ENCODE data around the gene ZNF320. TPM values are rescaled to one million over a fixed set of nuclear protein-coding genes. Genes with fewer than 3 reads are reported as not detected.

Gene ZNF320
- 0.17 TPM in 1 of 5 replicates, not detected in the others for total RNA-seq (2022; extraction: Qiagen RNA extraction)

GRCh38 chr19:52897138-52897935 is at the start of gene ZNF320:
TSS of gene ZNF320 (minus strand) at chr19:52897635. CDS start at chr19:52890255, 7,380 bp downstream.

DNA sequence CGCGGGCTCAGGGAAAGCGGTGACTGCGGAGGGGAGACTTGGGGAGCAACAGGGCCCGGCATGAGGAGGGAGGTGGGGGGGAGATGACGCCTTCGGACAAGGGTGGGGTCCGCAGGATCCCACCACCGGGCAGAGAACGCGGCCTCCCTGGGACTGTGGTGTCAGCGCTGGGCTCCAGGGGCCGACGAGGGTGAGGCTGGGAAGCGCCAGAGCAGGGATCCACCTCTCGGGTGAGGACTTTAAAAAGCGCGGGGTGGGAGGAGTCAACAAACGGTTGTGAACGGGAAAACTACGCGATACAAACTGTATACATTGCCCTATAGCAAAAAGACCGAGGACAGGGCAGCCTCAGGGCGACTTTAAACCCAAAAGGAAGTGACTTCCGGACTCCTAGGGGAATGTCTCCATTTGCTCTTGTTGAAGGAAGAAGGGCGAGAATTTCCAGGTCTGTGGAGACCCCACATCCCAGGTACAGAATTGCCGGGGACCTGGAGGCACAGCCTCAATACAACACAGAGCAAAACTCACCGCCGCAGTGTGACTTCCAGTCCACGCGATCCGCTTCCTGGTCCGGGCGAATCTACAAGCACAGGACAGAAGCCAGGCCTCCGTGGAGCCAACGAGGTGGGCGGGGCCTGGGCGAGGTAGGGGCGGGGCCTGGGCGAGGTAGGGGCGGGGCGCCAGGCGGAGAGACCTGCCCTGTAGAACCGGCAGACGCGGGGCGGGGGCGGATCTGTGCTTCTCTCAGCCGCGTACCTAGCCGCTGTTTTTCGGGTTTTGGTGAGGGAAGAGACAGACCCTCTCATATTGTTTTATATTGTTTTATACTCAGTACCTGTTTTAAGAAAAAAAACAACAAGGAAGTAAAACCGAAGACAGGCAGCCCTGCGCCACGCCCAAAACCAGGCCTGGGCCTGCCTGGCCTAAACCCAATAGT is 25.7 kb upstream of the ZNF320 start, which contains the start of gene ZNF888:
TSS of gene ZNF888 (minus strand) at position 588 of the 937 bp plus-strand sequence. CDS start 5,555 bp downstream, outside the sequence.

DNA sequence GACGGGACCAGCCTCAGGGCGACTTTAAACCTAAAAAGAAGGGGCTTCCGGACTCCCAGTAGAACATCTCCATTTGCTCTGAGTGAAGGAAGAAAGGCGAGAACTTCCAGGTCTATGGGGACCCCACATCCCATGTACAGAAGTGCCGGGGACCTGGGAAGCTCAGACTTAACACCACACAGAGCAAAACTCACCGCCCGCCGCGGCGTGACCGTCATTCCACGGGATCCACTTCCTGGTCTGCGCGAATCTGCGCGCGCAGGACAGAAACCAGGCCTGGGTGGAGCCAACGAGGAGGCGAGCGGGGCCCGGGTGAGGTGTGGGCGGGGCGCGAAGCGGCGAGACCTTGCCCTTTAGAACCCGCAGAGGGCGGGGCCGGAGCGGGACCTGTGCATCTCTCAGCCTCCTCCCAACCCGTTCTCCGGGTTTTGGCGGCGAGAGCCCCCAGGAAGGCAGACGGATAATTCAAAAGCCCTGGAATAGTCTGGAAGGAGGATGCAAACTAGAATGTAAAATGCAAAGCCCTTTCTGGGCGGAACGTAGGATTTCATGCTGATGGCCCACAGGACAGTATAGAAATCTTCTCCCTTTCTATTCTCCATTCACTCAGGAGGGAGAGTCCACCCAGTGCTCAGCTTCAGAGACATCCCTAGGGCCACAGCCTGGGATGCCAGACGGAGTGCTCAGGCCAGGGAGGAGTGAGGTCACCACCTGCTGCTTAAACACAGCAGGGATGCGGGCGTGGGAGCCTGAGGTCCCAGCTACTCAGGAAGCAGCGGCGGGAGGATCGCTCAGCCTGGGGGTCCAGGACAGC is 39.9 kb downstream of the ZNF320 start, which contains the start of gene ZNF468:
TSS of gene ZNF468 (minus strand) at position 242 of the 814 bp plus-strand sequence. CDS start 3,347 bp downstream, outside the sequence.

Other genes with a start within 250 kb of the ZNF320 start
- gene ZNF611, start 162.6 kb downstream of the ZNF320 start, total RNA-seq (2022; extraction: Qiagen RNA extraction): 2.2 to 3.2 TPM (median 2.3 TPM) in 5 replicates
- 0.09 to 0.59 TPM (median 0.18 TPM) in 5 replicates for gene ZNF600, start 110.8 kb downstream of the ZNF320 start, total RNA-seq (2022; extraction: Qiagen RNA extraction)
- 0.53 to 1.5 TPM (median 0.70 TPM) in 5 replicates for gene ZNF28, start 76.0 kb downstream of the ZNF320 start, total RNA-seq (2022; extraction: Qiagen RNA extraction)
- 0.35 to 0.60 TPM (median 0.53 TPM) in 5 replicates for gene ZNF468, start 40.0 kb downstream of the ZNF320 start, total RNA-seq (2022; extraction: Qiagen RNA extraction)
- not detected in 5 replicates for gene ZNF888, start 25.8 kb upstream of the ZNF320 start, total RNA-seq (2022; extraction: Qiagen RNA extraction)
- 0.05 to 0.12 TPM (median 0.05 TPM) in 4 of 5 replicates, not detected in the other for gene ZNF816, start 65.2 kb upstream of the ZNF320 start, total RNA-seq (2022; extraction: Qiagen RNA extraction)
- gene ERVV-1, start 116.3 kb upstream of the ZNF320 start, total RNA-seq (2022; extraction: Qiagen RNA extraction): 0.04 TPM in 2 of 5 replicates, not detected in the others
- not detected in 5 replicates for gene ERVV-2, start 147.1 kb upstream of the ZNF320 start, total RNA-seq (2022; extraction: Qiagen RNA extraction)
- 7.8 to 10.7 TPM (median 8.6 TPM) in 5 replicates for gene ZNF160, start 205.8 kb upstream of the ZNF320 start, total RNA-seq (2022; extraction: Qiagen RNA extraction)
- not detected in 5 replicates for gene ZNF415, start 235.3 kb upstream of the ZNF320 start, total RNA-seq (2022; extraction: Qiagen RNA extraction)